ENCODE results near the gene MSN.

Gene MSN

GRCh38 chrX:65667157-65667502 is 324 bp upstream of the MSN start:
- TF ChIP-seq POLR2AphosphoS5 (IDR thresholded peaks at IDR 0.05; ENCODE audit: low read depth, low read length) (no peak), SIN3A (IDR thresholded peaks at IDR 0.05; ENCODE audit: borderline replicate concordance, insufficient read depth, low read length) (no peak), FOXP2 (optimal IDR thresholded peaks at IDR 0.05; ENCODE audit: borderline replicate concordance, extremely low read depth, extremely low read length, insufficient read depth) (no peak)

- TF ChIP-seq REST (IDR thresholded peaks at IDR 0.05; ENCODE audit: insufficient read depth in 1 of 2, low read depth in 2 of 2, low read length in 2 of 2) (0 out of 4 replicates have a peak, but pooled peaks of 1 of the 2 experiments have one; percentile 18), POLR2AphosphoS5 (IDR thresholded peaks at IDR 0.05; ENCODE audit: low read depth, low read length) (no peak)
Measured at GRCh38 chrX:65668377-65669310, 1.2 kb downstream of the MSN start.

GRCh38 chrX:65671286-65671685 is 3.8 kb downstream of the MSN start:
- TF ChIP-seq TAF1 (IDR thresholded peaks at IDR 0.05; ENCODE audit: borderline replicate concordance, insufficient read depth, low read length) (no peak), POLR2AphosphoS5 (IDR thresholded peaks at IDR 0.05; ENCODE audit: low read depth, low read length) (no peak)

GRCh38 chrX:65671966-65672365 is 4.5 kb downstream of the MSN start:
- TF ChIP-seq REST (IDR thresholded peaks at IDR 0.05; ENCODE audit: insufficient read depth in 1 of 2, low read depth in 2 of 2, low read length in 2 of 2), result no peak
- TF ChIP-seq SIN3A (IDR thresholded peaks at IDR 0.05; ENCODE audit: borderline replicate concordance, insufficient read depth, low read length), result no peak
- no peak for TF ChIP-seq POLR2AphosphoS5 (IDR thresholded peaks at IDR 0.05; ENCODE audit: low read depth, low read length)
- no peak for TF ChIP-seq FOXP2 (optimal IDR thresholded peaks at IDR 0.05; ENCODE audit: borderline replicate concordance, extremely low read depth, extremely low read length, insufficient read depth)
- TF ChIP-seq TAF1 (IDR thresholded peaks at IDR 0.05; ENCODE audit: borderline replicate concordance, insufficient read depth, low read length), result no peak

GRCh38 chrX:65673857-65674203 is 6.4 kb downstream of the MSN start:
- TF ChIP-seq FOXP2 (optimal IDR thresholded peaks at IDR 0.05; ENCODE audit: borderline replicate concordance, extremely low read depth, extremely low read length, insufficient read depth), result no peak

GRCh38 chrX:65674204-65674893 is 6.9 kb downstream of the MSN start:
- TF ChIP-seq TAF1 (IDR thresholded peaks at IDR 0.05; ENCODE audit: borderline replicate concordance, insufficient read depth, low read length), result no peak
- no peak for TF ChIP-seq POLR2AphosphoS5 (IDR thresholded peaks at IDR 0.05; ENCODE audit: low read depth, low read length)
- TF ChIP-seq FOXP2 (optimal IDR thresholded peaks at IDR 0.05; ENCODE audit: borderline replicate concordance, extremely low read depth, extremely low read length, insufficient read depth), result no peak
- no peak for TF ChIP-seq REST (IDR thresholded peaks at IDR 0.05; ENCODE audit: insufficient read depth in 1 of 2, low read depth in 2 of 2, low read length in 2 of 2)
- no peak for TF ChIP-seq SIN3A (IDR thresholded peaks at IDR 0.05; ENCODE audit: borderline replicate concordance, insufficient read depth, low read length)

Data from PFSK-1 (cell line).